Measurements from ENCODE around the gene CBLN4. TPM values are rescaled to one million over a fixed set of nuclear protein-coding genes. Genes with fewer than 3 reads are reported as not detected.

The CBLN4 gene
- total and polyA plus RNA-seq, 10 of the 15 experiments (the other 5 are each of a cell fraction or from before 2014, with no cell fraction given) = not detected

- ATAC-seq = no peak
- H3K79me2 ChIP-seq (ENCODE audit: control insufficient read depth, insufficient read depth, low read length) = no peaks in the 10 kb centered on the region
- FAIRE-seq = no peak
- in situ Hi-C loops (cut with MboI) (no loop called here), intact Hi-C loops (cut with micrococcal nuclease; ENCODE audit: unreplicated experiment) (no loop called here)
- no TSS peak for BruUV-seq (replicated peaks)
- H4K20me1 ChIP-seq (ENCODE audit: control insufficient read depth, insufficient read depth) = no peaks in the 10 kb centered on the region
- RAD21 ChIA-PET (ENCODE audit: unreplicated experiment) = no interaction called here
- no peaks in the 10 kb centered on the region for H3K27me3 ChIP-seq (replicated peaks in 1 of 2; ENCODE audit: control insufficient read depth in 2 of 2, insufficient read depth in 2 of 2, low read length in 1 of 2)
- no peaks in the 10 kb centered on the region for H3K36me3 ChIP-seq (ENCODE audit: control insufficient read depth in 2 of 2, insufficient read depth in 2 of 2, low read length in 1 of 2)
- no peak overlapping the region for H3K9ac ChIP-seq (ENCODE audit: control insufficient read depth, insufficient read depth, low read length)
- POLR2A ChIA-PET = no interaction called here
- no peak for TF ChIP-seq SPI1 (IDR thresholded peaks at IDR 0.05; ENCODE audit: borderline replicate concordance, insufficient read depth, low read depth, low read length)
- TF ChIP-seq, protein P1, sequence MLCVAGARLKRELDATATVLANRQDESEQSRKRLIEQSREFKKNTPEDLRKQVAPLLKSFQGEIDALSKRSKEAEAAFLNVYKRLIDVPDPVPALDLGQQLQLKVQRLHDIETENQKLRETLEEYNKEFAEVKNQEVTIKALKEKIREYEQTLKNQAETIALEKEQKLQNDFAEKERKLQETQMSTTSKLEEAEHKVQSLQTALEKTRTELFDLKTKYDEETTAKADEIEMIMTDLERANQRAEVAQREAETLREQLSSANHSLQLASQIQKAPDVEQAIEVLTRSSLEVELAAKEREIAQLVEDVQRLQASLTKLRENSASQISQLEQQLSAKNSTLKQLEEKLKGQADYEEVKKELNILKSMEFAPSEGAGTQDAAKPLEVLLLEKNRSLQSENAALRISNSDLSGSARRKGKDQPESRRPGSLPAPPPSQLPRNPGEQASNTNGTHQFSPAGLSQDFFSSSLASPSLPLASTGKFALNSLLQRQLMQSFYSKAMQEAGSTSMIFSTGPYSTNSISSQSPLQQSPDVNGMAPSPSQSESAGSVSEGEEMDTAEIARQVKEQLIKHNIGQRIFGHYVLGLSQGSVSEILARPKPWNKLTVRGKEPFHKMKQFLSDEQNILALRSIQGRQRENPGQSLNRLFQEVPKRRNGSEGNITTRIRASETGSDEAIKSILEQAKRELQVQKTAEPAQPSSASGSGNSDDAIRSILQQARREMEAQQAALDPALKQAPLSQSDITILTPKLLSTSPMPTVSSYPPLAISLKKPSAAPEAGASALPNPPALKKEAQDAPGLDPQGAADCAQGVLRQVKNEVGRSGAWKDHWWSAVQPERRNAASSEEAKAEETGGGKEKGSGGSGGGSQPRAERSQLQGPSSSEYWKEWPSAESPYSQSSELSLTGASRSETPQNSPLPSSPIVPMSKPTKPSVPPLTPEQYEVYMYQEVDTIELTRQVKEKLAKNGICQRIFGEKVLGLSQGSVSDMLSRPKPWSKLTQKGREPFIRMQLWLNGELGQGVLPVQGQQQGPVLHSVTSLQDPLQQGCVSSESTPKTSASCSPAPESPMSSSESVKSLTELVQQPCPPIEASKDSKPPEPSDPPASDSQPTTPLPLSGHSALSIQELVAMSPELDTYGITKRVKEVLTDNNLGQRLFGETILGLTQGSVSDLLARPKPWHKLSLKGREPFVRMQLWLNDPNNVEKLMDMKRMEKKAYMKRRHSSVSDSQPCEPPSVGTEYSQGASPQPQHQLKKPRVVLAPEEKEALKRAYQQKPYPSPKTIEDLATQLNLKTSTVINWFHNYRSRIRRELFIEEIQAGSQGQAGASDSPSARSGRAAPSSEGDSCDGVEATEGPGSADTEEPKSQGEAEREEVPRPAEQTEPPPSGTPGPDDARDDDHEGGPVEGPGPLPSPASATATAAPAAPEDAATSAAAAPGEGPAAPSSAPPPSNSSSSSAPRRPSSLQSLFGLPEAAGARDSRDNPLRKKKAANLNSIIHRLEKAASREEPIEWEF (IDR thresholded peaks at IDR 0.05; ENCODE audit: insufficient replicate concordance, low read depth, low read length) = no peak
- no peak for TF ChIP-seq TAF1 (IDR thresholded peaks at IDR 0.05; ENCODE audit: borderline replicate concordance, low read depth, low read length)
- no peak for TF ChIP-seq BACH1 (IDR thresholded peaks at IDR 0.05; ENCODE audit: borderline replicate concordance)
- TF ChIP-seq ZBTB40 (IDR thresholded peaks at IDR 0.05; ENCODE audit: borderline replicate concordance) = no peak
- no peak for TF ChIP-seq STAT3 (IDR thresholded peaks at IDR 0.05; ENCODE audit: low read depth, low read length)
- no peak for DNase-seq (ENCODE audit: low read depth, low spot score)
- H3K4me3 ChIP-seq = no peak overlapping the region
- no peak overlapping the region for H2AFZ ChIP-seq (ENCODE audit: control insufficient read depth, low read depth, low read length)
- no peak overlapping the region for H3K4me2 ChIP-seq (ENCODE audit: control insufficient read depth, insufficient read depth)
- no peak overlapping the region for H3K27ac ChIP-seq (ENCODE audit: control insufficient read depth, insufficient read depth)
- 30% methylated on average over 35 of the region's 38 CpGs for WGBS (ENCODE audit: insufficient coverage, insufficient replicate concordance, low lambda C conversion rate, missing lambda C conversion rate)
- no peaks in the 10 kb centered on the region; the same call in 2 of the 3 replicates for H3K9me3 ChIP-seq (replicated peaks; ENCODE audit: control insufficient read depth, insufficient read depth, low read length)
- SMC1A ChIA-PET (ENCODE audit: uncharacterized antibody, unreplicated experiment) = no interaction called here
- H3K4me1 ChIP-seq (ENCODE audit: control insufficient read depth, insufficient read depth, low read length) = no peaks in the 10 kb centered on the region
- CTCF ChIA-PET = no interaction called here
Observed at GRCh38 chr20:56002908-56003800, 2.2 kb downstream of the CBLN4 start.

Data from GM12878 (cell line).